HG03064 (cell line): ENCODE measurements around the gene TMPRSS3.

Source experiments
- ATAC-seq: cut with Tn5 transposase; IDR thresholded peaks from one replicate; pipeline ENCODE4 v1.9.1; 2021; ENCODE audit warnings: low read depth; ENCODE audit not compliant: unreplicated experiment

Gene TMPRSS3

DNA sequence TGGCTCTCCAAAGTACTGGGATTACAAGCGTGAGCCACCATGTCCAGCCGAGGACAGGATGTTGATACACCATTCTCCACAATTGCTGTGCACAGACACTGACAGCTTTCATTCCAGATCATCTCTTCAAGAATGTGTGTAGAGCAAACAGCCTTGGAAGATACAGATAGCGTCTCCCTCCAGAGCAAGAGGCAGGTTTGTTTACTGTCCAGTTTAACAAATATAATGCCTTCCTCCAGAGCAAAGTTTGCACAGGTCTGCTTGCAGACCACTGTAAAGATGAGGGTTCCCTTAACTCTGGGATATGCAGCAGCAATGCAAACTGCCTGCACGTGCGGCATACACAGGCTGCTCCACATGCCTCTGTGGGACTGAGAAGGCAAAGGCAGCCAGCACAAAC is 4.6 kb downstream of the TMPRSS3 start:
- no peak for ATAC-seq

DNA sequence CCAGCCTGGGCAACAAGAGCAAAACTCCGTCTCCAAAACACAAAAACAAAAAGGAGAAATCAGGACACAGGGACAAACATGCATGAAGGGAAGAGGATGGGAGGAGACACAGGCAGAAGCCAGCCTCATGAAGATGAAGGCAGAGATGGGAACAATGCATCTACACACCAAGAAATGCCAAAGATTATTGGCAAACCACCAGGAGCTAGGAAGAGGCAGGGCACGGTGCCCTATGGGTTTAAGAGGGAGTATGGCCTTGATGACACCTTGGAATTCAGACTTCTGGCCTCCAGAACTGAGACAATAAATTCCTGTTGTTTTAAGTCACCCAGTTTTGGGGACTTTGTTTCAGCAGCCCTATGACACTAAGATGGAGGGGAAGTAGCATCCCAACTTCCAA is 5.2 kb downstream of the TMPRSS3 start:
- no peak for ATAC-seq

DNA sequence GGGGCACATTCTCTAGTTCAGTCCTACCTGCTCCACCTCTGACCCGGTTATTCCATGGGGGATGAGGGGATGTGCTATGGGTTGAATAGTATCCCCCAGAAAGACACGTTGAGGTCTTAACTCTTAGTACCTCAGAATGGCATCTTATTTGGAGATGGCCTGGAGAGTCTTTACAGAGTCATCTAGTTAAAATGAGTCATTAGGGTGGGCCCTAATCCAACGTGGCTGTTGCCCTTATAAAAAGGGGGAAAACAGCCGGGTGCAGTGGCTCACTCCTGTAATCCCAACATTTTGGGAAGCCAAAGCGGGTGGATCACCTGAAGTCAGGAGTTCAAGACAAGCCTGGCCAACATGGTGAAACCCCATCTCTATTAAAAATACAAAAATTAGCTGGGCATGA is 5.7 kb downstream of the TMPRSS3 start:
- ATAC-seq: no peak

DNA sequence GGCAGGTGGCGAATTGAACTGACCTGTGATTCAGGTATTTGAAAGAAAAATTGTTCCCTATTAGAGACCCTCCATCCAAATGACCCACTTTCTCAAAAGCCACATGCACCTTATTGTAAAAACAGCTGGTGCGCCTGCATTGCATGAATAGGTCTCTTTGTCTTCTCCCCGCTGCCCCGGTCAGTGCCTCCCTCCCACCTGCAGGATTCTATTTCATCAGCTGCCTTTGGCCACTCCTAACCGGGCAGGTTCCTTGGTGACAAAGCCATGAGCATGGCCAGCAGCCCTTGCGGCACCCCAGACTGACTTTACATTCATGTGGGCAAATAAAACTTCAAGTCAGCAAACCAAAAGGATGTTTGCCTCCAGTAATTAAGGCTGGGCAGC is 6.4 kb downstream of the TMPRSS3 start:
- no peak for ATAC-seq

DNA sequence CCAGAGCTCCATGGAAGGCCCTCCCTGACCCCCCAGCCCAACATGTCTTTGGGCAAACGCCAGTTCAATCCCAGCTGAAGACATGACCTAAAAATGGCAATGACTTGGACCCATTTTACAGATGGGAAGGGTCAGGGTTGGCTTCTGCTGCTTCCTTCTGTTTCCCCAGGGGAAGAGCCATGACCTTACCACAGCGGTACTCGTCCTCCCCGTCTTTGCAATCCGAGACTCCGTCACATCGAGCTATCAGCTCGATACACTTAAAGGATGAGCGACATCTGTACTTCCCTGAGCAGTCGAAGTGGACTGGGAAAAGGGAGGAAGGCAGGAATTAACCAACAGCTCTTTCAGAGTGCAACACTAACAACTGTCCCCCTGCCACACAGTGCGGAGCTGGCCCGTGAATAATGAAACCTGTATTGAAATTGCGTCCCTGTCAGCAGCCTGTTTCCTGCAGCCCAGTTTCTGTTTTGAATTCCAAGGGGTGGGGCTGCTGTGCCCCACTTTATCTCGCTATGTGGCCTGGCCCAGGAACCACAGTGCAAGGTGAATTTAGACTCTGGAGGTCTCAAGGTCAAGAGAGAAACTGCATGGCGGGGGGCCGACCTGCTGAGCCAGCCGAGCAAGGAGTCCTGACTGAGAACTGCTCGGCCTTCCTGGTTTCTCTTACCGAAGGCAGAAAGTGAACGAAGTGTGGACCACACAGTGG is 7.0 kb downstream of the TMPRSS3 start:
- ATAC-seq: no peak

DNA sequence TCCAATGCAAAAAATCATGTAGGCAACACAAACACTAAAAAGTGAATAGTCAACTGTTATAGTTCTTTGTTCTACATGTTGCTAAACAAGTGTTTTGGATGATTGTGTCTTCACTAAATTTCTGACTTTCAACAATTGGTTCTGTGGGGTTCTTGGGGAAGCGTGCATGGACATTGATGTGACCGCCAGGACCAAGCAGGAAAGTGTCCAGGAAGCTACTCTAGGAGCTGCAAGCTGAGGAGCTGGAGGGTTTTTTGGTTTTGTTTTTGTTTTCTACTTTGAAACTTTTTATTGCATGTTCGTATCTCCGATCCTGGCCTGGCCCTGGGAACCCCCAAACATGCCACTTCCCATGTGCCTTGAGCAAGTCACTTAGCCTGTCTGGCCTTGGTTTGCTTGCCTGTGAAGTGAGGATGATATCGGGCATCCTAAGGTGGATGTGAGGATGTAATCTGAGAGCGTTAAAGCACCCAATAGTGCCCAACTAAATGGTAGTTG is 8.0 kb downstream of the TMPRSS3 start:
- ATAC-seq: no peak

DNA sequence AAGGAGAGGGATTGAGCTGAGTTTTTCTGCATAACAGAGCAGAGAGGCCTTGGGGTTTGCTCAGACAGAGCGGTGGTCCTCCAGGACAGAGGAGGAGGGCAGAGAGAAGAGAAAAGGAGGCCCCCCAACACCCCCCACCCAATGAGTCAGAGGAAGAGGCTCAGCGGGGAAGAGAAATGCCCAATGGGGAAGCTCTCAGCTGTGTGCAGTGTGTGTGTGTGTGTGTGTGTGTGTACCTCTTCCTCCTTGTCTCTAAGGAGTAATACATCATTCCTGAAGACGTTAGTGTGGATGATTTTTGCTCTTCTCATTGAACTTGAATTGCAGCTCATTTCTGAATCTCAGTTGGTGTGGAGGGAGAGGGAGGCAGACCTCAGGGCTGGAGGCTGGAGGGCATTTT is 8.7 kb downstream of the TMPRSS3 start:
- no peak for ATAC-seq

DNA sequence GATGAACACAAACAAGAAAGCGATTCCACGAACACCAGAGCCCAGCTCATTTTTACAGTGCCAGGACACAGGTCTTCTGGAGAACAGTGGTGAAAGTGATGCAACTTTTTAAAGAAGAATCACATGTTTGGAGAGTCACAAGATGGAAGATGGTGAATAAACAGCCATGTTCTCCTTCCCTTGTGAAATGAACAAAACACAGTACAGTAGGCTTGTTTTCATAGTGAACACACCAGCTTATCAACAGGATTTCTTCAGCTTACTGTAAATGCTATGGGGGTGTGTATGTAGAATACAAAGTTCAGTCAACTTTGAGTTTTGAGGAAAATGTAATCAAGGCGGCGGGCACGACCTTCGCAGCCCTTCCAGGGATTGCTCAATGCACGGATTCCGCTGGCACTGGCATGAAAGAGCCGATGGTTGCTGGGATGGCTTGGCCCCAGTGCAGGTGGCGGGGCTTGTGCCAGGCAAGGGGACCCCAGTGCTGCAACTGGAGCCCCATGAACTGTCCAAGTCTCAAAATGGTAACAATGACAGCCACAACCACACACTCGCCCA is 9.7 kb downstream of the TMPRSS3 start:
- no peak for ATAC-seq

DNA sequence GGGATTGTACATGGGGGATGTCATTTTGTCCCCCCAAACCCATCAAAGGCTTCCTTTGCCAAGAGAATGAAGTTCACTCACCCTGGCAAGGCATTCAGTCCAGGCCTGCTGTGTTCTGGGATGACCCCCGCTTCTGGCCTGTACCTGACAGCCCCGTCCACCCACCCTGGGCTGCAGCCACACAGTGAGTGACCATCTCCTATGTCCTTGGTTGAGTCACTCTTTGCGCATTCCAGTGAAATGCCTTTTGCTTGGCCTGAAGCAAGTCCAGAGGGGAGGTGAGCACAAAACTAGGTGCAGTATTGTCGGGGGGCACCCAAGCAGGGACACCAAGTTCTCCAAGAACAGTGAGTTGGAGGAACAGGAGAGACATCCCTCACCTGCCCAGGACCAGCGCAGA is 10.2 kb downstream of the TMPRSS3 start:
- no peak for ATAC-seq

DNA sequence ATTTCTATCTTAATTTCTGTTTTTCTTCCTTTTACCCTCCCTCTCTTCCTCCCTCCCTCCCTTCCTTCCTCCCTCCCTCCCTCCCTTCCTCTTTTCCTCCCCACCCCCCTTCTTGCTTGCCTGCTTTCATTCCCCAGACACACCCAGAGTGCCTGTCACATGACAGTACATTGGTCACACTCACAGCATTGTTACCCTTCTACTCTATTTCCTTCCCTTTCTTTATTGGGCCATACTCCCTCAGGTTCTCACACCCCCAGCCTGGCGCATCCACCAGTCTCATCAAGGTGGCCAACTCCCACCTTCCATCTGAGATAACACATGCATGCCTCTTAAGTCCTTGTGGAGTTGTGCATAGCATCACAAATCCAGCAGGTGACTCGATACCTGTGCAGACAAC is 10.9 kb downstream of the TMPRSS3 start:
- no peak for ATAC-seq

DNA sequence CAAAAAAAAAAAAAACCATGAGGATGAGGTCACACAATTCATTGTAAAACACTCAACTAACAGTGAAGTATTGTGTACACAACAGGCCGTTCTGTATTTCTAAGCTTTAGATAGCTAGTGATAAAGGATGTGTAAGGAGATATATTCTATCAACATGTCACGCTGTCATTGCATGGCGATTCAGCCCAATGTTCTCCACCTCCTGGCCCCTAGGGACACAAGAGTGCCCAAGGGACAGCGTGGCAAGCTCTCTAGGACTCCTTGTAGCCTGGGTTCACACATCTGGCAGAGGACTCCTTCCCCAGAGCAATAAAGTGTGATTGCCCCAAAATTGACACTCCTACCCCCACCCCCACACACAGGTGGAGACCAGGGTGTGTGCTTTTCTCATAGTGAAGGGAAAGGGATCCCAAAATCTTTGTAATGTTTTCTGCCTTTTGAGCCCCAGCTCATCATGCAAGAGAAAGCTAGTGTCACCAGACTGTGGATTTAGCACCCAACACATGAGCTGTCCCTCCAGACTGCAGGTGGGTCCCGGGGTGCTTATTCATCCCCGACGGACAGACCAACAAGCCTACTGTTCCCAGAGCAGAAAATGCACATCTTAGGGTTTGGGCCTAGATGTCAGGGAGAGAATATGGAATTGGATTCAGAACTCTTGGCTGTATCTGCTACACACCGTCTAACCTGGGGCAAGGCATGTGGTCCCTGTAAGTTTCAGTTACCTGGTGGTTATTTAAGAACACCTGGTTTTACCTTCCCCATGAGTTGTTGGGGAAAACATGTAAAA is 11.5 kb downstream of the TMPRSS3 start:
- ATAC-seq: no peak

DNA sequence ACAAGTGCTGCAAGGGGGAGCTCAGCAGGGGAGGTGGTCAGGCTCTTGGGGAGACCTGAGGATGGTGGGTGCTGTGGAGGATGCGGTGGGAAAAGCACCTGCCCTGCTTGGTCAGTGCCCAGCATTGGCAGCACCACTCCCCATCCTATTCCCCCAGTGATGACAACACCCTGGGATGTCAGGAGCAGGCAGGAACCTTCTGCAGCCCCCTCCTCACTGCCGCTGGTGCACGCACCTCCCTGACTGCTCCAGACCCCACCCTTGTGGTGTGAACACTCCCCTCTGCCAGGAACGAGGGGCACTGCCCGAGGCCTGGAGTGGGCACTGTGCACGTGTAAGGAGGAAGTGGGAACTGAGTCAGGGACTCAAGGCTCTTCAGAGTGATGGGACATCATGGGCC is 12.5 kb downstream of the TMPRSS3 start:
- no peak for ATAC-seq

DNA sequence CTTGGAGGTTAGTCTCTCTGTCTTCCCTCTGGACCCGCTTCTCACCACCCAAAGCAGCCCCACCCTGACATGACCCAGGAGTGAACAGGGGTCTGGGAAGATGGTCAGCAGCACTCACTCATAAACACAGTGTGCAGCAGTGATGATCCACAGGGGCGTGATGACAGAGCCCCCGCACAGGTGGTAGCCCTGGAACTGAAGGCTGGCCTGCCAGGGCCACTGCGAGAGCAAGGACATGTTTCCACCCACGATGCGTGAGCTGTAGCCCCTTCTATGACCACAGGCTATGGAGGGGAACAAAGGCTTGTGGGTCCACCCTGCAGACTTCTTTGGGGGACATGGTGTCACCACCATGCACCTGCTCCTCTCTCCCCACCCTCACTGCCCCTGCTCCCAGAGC is 12.9 kb downstream of the TMPRSS3 start:
- no peak for ATAC-seq

DNA sequence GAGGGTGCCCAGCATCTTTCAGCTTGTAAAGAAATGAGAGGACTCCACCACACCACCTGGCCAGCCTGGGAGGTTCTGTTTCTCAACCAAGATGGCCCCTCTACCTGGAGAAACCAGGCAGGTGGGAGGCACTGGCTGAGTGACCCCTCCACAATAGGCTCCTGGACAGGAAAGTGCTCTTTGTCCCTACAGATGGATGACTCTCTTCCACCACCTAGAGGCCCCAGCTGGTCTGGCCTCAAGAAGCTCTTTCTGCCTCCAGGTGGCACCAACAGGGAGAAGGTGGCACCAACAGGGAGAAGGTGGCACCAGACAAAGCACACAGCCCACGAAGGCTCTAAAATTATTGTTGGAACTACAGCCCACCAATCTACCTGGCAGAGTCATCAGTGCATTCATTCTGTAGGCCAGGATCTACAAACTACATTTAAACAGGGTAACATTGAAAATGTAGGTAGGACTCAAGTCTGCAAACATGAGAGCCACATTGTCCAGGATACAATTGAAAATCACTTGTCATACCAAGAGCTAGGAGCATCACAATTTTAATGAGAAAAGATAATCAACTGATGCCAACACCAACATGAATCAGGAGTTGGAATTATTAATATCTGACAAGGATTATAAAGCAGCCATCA is 14.4 kb downstream of the TMPRSS3 start:
- ATAC-seq: no peak

DNA sequence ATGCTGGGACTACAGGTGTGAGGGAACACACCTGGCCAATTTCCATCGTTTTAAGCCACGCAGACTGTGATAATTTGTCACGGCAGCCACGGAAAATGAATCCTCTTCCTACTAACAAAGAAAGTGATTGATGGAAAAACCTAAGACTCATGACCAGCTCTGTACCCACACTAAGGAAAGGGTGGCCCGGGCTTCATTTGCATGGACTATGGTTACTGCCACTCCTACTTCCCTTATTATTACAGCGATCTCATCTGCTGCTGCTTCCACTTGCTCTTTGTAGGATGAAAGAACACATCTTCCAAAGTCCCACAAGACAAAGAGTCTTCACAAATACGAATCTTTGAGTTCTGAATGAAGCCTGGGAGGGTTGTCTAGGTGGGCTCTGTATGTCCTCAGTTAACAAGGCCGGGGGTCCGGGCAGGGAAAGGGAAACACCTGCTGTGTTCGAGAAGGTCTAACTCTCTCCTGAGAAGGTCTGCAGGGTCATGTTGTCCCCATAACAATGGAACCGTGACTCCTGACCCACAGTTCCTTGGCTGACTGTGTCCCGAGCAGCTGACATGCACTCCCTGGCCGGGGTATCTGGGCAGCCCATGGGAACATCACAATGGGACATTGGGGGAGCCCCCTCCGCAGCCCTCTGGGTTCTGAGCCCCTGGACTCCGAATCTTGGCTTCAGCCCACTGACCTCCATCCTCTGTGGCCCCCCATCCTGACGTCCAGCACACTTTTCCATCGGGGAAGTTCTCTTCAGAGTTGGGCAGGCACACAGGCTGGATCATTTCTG is 16.2 kb downstream of the TMPRSS3 start:
- ATAC-seq: no peak

DNA sequence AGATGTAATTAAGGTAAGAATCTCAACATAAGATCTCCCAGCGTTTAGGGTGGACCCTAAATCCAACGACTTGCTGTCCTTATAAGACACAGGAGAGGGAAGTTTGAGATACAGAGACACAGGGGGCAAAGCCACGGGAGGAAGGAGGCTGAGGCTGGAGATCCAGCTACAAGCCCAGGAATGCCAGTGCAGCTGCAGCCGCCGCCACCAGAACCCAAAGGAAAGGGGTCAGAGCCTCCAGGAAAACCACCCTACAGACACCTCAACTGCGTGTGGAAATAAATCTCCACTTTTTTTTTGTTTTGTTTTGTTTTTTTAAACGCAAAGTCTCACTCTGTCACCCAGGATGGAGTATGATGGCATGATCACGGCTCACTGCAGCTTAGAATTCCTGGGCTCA is 17.4 kb downstream of the TMPRSS3 start:
- no peak for ATAC-seq

DNA sequence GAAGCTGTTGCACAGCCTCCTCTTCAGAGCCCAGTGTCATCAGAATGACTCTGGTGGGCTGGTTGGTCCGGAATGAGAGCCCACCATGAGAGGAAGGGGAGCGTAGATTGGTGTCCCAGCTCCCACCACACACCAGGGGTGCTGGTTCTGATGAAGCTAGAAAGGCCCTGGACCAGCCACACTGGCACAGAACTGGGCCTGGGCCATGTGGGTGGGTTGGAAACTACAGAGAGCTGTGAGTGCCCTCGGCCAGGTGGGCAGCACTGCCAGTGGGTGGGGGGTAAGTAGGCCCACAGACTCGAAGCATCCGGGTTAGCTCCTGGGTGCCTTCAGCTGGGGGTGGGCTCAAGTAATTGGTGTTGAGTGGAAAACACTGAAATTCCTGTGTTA is 17.9 kb downstream of the TMPRSS3 start:
- no peak for ATAC-seq

DNA sequence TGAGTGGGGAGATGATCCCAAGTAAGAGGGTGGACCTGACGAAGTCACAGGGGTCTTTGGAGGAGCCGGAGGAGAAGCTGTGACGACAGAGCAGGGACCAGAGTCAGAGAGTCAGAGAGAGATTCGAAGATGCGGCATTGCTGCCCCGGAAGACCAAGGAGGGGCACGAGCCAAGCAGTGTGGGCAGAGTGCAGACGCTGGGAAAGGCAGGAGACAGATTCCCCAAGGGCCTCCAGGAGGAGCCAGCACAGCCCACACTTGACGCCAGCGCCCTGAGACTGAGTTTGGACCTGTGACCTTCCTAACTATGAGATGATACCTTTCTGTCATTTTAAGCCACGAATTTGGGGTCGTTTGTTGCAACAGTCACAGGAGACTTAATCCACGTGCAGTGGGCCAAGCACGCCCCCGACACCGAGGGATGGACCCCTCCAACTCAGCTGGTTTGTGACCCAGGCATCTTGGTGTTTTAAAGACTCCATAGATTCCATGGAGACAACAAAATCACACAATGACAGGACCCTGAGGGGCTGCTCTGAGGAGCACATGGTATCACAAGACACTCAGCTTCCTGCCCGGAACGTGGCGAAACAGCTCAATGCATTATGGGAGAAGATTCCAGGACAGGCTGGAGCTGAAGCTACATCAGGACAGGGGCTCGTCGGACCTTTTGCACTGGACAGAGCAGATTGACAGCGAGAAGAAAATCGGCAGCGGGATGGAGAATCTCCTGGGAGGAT is 18.5 kb downstream of the TMPRSS3 start:
- no peak for ATAC-seq

DNA sequence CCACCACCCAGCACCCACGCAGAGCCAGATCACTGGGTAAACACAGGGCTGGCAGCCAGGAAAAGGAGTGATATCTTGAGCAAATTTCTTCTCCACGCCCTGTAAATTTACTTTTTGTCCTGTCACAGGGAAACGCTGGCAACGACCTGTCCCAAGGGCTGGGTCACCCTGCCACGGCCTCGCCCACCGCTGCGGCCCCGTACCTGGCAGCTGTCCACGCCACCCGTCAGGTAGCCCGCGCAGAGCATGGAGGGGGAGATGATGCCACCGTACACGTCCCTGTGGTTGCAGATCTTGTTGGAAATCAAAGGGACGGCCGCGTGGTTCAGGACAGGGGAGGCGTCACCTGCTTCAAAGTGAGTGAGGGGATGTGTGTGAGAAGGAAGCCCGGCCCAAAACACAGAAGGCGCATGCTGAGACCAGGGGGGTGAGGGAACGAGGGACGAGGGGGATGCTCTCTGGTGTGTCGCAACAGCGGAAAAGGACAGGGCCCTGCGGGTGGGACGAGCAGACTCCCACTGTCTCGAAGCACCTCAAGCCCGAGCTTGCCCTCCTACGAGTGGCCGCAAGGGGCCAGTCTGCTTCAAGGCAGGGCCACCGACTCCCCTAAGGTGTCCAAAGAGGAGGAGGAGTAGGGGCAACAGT is 19.4 kb downstream of the TMPRSS3 start:
- no peak for ATAC-seq
